H1 (cell line): ENCODE data around the gene TAF15. TPM values are rescaled to one million over a fixed set of nuclear protein-coding genes. Genes with fewer than 3 reads are reported as not detected.

Experiments used
- CHD7 ChIP-seq: fragments of 300-600 bp; sonication (generic); IDR thresholded peaks from 2 replicates; pipeline ENCODE4 v1.7.1; 2012; ENCODE audit warnings: low read length, moderate library complexity, mild to moderate bottlenecking, inconsistent platforms; ENCODE audit not compliant: insufficient replicate concordance
- polyA plus RNA-seq, 7 experiments: library from polyadenylated mRNA; depleted of rRNA in 3 of 7; stranded (reverse) in 5 of 7; unstranded in 2 of 7; fragments of >200 nt in 5 of 7; fragments of 200-250 nt in 2 of 7; gene quantifications; 1 replicate in 5 of 7; 2 replicates in 1 of 7; 4 replicates in 1 of 7; pipeline versions ENCODE4 v1.2.1 to v1.2.3, GENCODE V29; 2011 to 2013; ENCODE audit warnings: missing spikeins in 2 of 7, mixed read lengths in 2 of 7
- total RNA-seq: library from RNA; stranded (reverse); fragmentation: NEBNext Ultra II Directional; extraction: Animal tissue kit (Norgen Biotek cat#: 25700); gene quantifications from 2 replicates; pipeline ENCODE4 v1.2.1, GENCODE V29; 2021

Gene TAF15
- total and polyA plus RNA-seq, 2 of the 8 experiments (the other 6 are each of a cell fraction or from before 2014, with no cell fraction given) = 80.1 to 338 TPM

DNA sequence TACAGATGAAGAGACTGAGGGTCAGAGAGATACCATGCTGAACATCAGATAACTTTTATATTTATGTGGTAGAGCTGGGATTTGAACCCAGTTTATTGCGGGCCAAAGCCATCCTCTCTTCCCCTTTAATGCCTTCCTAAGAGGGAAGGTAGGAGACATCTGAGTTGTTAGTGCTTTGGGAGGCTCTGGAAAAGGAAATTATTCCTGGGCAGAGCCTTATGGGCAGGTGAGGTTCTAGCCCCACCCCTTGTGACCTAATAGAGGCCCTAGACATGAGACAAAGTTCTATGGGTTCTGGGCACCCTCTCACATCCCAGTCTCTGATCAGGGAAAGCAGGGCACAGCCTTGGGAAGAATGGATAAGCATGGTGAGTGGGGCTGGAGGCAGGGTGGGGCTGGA lies 48.7 kb upstream of the TAF15 start, which contains the start of gene C17orf50 (continued):
- TF ChIP-seq CHD7 = no peak
